ENCODE measurements around the gene GULP1. TPM values are rescaled to one million over a fixed set of nuclear protein-coding genes. Genes with fewer than 3 reads are reported as not detected.

The GULP1 gene
- total and polyA plus RNA-seq, 10 donors, result 0.83 to 16.6 (median 6.6) TPM

GRCh38 chr2:188527581-188527993 is 235.9 kb downstream of the GULP1 start:
- TF ChIP-seq POLR2AphosphoS5 (IDR thresholded peaks at IDR 0.05) (no peak), POLR2A (IDR thresholded peaks at IDR 0.05) (no peak)
- TF ChIP-seq, protein P1, sequence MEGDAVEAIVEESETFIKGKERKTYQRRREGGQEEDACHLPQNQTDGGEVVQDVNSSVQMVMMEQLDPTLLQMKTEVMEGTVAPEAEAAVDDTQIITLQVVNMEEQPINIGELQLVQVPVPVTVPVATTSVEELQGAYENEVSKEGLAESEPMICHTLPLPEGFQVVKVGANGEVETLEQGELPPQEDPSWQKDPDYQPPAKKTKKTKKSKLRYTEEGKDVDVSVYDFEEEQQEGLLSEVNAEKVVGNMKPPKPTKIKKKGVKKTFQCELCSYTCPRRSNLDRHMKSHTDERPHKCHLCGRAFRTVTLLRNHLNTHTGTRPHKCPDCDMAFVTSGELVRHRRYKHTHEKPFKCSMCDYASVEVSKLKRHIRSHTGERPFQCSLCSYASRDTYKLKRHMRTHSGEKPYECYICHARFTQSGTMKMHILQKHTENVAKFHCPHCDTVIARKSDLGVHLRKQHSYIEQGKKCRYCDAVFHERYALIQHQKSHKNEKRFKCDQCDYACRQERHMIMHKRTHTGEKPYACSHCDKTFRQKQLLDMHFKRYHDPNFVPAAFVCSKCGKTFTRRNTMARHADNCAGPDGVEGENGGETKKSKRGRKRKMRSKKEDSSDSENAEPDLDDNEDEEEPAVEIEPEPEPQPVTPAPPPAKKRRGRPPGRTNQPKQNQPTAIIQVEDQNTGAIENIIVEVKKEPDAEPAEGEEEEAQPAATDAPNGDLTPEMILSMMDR (IDR thresholded peaks at IDR 0.05 in 8 of 11, conservative IDR thresholded peaks at IDR 0.05 in 3 of 11), result no peak
- Histone ChIP-seq H3K27ac (no peak overlapping the region), H3K36me3 (no peaks in the 10 kb centered on the region), H3K4me1 (peaks cover 0 to 4% (median 0%) of the 10 kb centered on the region in 6 donors), H3K9me3 (no peaks in the 10 kb centered on the region), H3K27me3 (replicated peaks in 1 of 7) (no peaks in the 10 kb centered on the region), H3K4me3 (no peak overlapping the region)
- 74 to 94% (median 84%) methylated on average over 5 of the region's 5 CpGs for WGBS, 5 donors
- intact Hi-C loops (cut with DNase I; ENCODE audit: low total_unique reads), result no loop called here
- DNase-seq, result no peak

- intact Hi-C loops (cut with DNase I; ENCODE audit: low total_unique reads), result no loop called here
- no peaks in the 10 kb centered on the region for H3K36me3 ChIP-seq
- no peaks in the 10 kb centered on the region for H3K9me3 ChIP-seq
- no peak for DNase-seq
- H3K27me3 ChIP-seq (replicated peaks in 1 of 7), result no peaks in the 10 kb centered on the region
- WGBS, 5 donors, result 81 to 97% (median 92%) methylated on average over 1 of the region's 1 CpG
- H3K4me1 ChIP-seq, result no peaks in the 10 kb centered on the region
- H3K27ac ChIP-seq, result no peak overlapping the region
- no peak overlapping the region for H3K4me3 ChIP-seq
- TF ChIP-seq POLR2A (IDR thresholded peaks at IDR 0.05), result no peak
- no peak for TF ChIP-seq POLR2AphosphoS5 (IDR thresholded peaks at IDR 0.05)
- TF ChIP-seq, protein P1 (IDR thresholded peaks at IDR 0.05 in 8 of 11, conservative IDR thresholded peaks at IDR 0.05 in 3 of 11), result no peak
These were observed 238.0 kb downstream of the GULP1 start for GRCh38 chr2:188529710-188530109.

DNA sequence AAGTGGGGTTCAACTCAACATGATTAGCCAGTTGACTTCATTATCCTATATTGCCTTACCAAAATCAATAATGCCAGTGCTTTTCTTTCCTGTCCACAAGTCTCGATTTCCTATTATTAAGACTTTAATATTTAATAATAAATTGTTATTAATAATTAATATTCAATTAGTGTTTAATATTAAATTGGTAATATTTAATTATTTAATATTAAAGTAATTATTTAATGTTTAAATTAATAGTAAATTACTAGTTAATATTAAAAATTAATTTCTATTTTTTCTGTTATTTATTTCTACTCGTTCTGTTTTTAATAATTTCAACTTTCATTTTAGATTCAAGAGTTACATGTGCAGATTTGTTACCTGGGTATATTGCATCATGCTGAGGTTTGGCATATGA is 243.2 kb downstream of the GULP1 start:
- DNase-seq, result no peak
- Histone ChIP-seq H3K27me3 (replicated peaks in 1 of 7) (no peaks in the 10 kb centered on the region), H3K27ac (no peak overlapping the region), H3K4me1 (no peaks in the 10 kb centered on the region), H3K9me3 (peaks cover 0 to 14% (median 0%) of the 10 kb centered on the region in 8 donors), H3K4me3 (no peak overlapping the region), H3K36me3 (no peaks in the 10 kb centered on the region)
- 78 to 91% (median 80%) methylated on average over 2 of the region's 2 CpGs for WGBS, 5 donors
- TF ChIP-seq POLR2AphosphoS5 (IDR thresholded peaks at IDR 0.05) (no peak), POLR2A (IDR thresholded peaks at IDR 0.05) (no peak)
- TF ChIP-seq, protein P1 (IDR thresholded peaks at IDR 0.05 in 8 of 11, conservative IDR thresholded peaks at IDR 0.05 in 3 of 11), result no peak
- intact Hi-C loops (cut with DNase I; ENCODE audit: low total_unique reads), result no loop called here

GRCh38 chr2:188551671-188552070 is 260.0 kb downstream of the GULP1 start:
- no peak overlapping the region for H3K4me3 ChIP-seq
- TF ChIP-seq POLR2A (IDR thresholded peaks at IDR 0.05), result no peak
- TF ChIP-seq, protein P1 (IDR thresholded peaks at IDR 0.05 in 8 of 11, conservative IDR thresholded peaks at IDR 0.05 in 3 of 11), result no peak
- no peak for TF ChIP-seq POLR2AphosphoS5 (IDR thresholded peaks at IDR 0.05)
- WGBS, 5 donors, result 74 to 84% (median 82%) methylated on average over 3 of the region's 3 CpGs

More at GRCh38 chr2:188551671-188552070, 260.0 kb downstream of the GULP1 start:
- Histone ChIP-seq H3K27ac (no peak overlapping the region), H3K9me3 (peaks cover 0 to 5% (median 0%) of the 10 kb centered on the region in 8 donors), H3K27me3 (replicated peaks in 1 of 7) (no peaks in the 10 kb centered on the region), H3K4me1 (no peaks in the 10 kb centered on the region), H3K36me3 (no peaks in the 10 kb centered on the region)
- no peak for DNase-seq
- intact Hi-C loops (cut with DNase I; ENCODE audit: low total_unique reads), result no loop called here

All from spleen (tissue), 11 donors.